SK-N-SH treated with all-trans-retinoic acid at 6 μM for 48 hours (cell line): ENCODE measurements around the gene FOXN3.

Experiments used
- ARNTL ChIP-seq: fragments of 450-650 bp; formaldehyde crosslinking; IDR thresholded peaks from 2 replicates; pipeline ENCODE4 v1.5.0; 2020; ENCODE audit warnings: low read depth, mild to moderate bottlenecking, moderate library complexity, borderline replicate concordance
- CSDC2 ChIP-seq: fragments of 250-450 bp; sonication (Bioruptor Pico); IDR thresholded peaks from 2 replicates; pipeline ENCODE4 v1.5.0; 2020; ENCODE audit warnings: mild to moderate bottlenecking, moderate library complexity
- ESRRG ChIP-seq: fragments of 250-450 bp; sonication (Bioruptor Pico); IDR thresholded peaks from 2 replicates; pipeline ENCODE4 v1.6.1; 2021; ENCODE audit warnings: mild to moderate bottlenecking
- GLIS3 ChIP-seq: fragments of 250-450 bp; sonication (Bioruptor Pico); IDR thresholded peaks from 2 replicates; pipeline ENCODE4 v1.5.0; 2020; ENCODE audit warnings: mild to moderate bottlenecking, moderate library complexity
- POU6F1 ChIP-seq: fragments of 250-450 bp; sonication (Bioruptor Pico); IDR thresholded peaks from 2 replicates; pipeline ENCODE4 v1.8.0; 2021; ENCODE audit warnings: low read depth, mild to moderate bottlenecking, moderate library complexity, borderline replicate concordance
- RARB ChIP-seq: fragments of 250-450 bp; sonication (Bioruptor Pico); IDR thresholded peaks from 2 replicates; pipeline ENCODE4 v1.8.0; 2021; ENCODE audit warnings: mild to moderate bottlenecking, moderate library complexity
- SNAI2 ChIP-seq: fragments of 250-450 bp; sonication (Bioruptor Pico); IDR thresholded peaks from 2 replicates; pipeline ENCODE4 v1.5.0; 2020; ENCODE audit warnings: mild to moderate bottlenecking, moderate library complexity
- ZFP3 ChIP-seq: fragments of 250-450 bp; sonication (Bioruptor Pico); IDR thresholded peaks from 2 replicates; pipeline ENCODE4 v1.5.0; 2020; ENCODE audit warnings: mild to moderate bottlenecking, moderate library complexity
- ZNF8 ChIP-seq: fragments of 450-650 bp; formaldehyde crosslinking; IDR thresholded peaks from 2 replicates; pipeline ENCODE4 v1.5.0; 2020; ENCODE audit warnings: mild to moderate bottlenecking, moderate library complexity
- TF ChIP-seq, protein P1 (sequence below): fragments of 250-450 bp; sonication (Bioruptor Pico); IDR thresholded peaks from 2 replicates; pipeline ENCODE4 v1.5.0; 2020; ENCODE audit warnings: mild to moderate bottlenecking, moderate library complexity
- TF ChIP-seq, protein P2 (sequence below): fragments of 250-450 bp; sonication (Bioruptor Pico); IDR thresholded peaks from 2 replicates; pipeline ENCODE4 v1.5.1; 2021; ENCODE audit warnings: mild to moderate bottlenecking, moderate library complexity

- TF ChIP-seq POU6F1 (no peak), SNAI2 (no peak), ARNTL (CRISPR knock-in tag) (no peak), CSDC2 (CRISPR knock-in tag) (no peak), ESRRG (CRISPR knock-in tag) (no peak), ZFP3 (no peak), GLIS3 (CRISPR knock-in tag) (no peak), RARB (no peak), ZNF8 (CRISPR knock-in tag) (no peak)
- TF ChIP-seq, protein P1, sequence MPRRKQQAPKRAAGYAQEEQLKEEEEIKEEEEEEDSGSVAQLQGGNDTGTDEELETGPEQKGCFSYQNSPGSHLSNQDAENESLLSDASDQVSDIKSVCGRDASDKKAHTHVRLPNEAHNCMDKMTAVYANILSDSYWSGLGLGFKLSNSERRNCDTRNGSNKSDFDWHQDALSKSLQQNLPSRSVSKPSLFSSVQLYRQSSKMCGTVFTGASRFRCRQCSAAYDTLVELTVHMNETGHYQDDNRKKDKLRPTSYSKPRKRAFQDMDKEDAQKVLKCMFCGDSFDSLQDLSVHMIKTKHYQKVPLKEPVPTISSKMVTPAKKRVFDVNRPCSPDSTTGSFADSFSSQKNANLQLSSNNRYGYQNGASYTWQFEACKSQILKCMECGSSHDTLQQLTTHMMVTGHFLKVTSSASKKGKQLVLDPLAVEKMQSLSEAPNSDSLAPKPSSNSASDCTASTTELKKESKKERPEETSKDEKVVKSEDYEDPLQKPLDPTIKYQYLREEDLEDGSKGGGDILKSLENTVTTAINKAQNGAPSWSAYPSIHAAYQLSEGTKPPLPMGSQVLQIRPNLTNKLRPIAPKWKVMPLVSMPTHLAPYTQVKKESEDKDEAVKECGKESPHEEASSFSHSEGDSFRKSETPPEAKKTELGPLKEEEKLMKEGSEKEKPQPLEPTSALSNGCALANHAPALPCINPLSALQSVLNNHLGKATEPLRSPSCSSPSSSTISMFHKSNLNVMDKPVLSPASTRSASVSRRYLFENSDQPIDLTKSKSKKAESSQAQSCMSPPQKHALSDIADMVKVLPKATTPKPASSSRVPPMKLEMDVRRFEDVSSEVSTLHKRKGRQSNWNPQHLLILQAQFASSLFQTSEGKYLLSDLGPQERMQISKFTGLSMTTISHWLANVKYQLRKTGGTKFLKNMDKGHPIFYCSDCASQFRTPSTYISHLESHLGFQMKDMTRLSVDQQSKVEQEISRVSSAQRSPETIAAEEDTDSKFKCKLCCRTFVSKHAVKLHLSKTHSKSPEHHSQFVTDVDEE (CRISPR knock-in tag) = no peak
- TF ChIP-seq, protein P2, sequence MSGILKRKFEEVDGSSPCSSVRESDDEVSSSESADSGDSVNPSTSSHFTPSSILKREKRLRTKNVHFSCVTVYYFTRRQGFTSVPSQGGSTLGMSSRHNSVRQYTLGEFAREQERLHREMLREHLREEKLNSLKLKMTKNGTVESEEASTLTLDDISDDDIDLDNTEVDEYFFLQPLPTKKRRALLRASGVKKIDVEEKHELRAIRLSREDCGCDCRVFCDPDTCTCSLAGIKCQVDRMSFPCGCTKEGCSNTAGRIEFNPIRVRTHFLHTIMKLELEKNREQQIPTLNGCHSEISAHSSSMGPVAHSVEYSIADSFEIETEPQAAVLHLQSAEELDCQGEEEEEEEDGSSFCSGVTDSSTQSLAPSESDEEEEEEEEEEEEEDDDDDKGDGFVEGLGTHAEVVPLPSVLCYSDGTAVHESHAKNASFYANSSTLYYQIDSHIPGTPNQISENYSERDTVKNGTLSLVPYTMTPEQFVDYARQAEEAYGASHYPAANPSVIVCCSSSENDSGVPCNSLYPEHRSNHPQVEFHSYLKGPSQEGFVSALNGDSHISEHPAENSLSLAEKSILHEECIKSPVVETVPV = no peak
Observed at GRCh38 chr14:89255012-89255411, 162.0 kb downstream of the FOXN3 start.
